Lung (tissue), 12 donors: ENCODE results near the gene MAPK14. TPM values are rescaled to one million over a fixed set of nuclear protein-coding genes. Genes with fewer than 3 reads are reported as not detected.

Experiments
- ATAC-seq: fragments of 200-7000 bp; cut with Tn5 transposase; one replicate; pipeline ENCODE4 v1.9.1; 2020; ENCODE audit warnings: moderate number of reproducible peaks; ENCODE audit not compliant: insufficient read depth, low FRiP score
- DNase-seq, 3 donors: peaks; one replicate each; pipeline ENCODE4 v3.0.0-alpha.2; 2013 to 2017
- H3K27ac ChIP-seq, 2 donors: one replicate each; pipeline ENCODE4 v1.5.1; 2013; ENCODE audit warnings: mild to moderate bottlenecking in 2 of 2, moderate library complexity in 2 of 2, control low read depth in 1 of 2, inconsistent platforms in 1 of 2, low read depth in 1 of 2, low read length in 1 of 2
- H3K27me3 ChIP-seq, 3 donors: one replicate each; pipeline ENCODE4 v1.5.1; 2013; ENCODE audit warnings: low read length in 2 of 3; ENCODE audit not compliant: control insufficient read depth in 3 of 3, insufficient read depth in 3 of 3
- H3K36me3 ChIP-seq, 4 donors: one replicate each; pipeline ENCODE4 v1.5.1; 2013; ENCODE audit warnings: low read length in 4 of 4, mild to moderate bottlenecking in 1 of 4, moderate library complexity in 1 of 4; ENCODE audit not compliant: control insufficient read depth in 4 of 4, insufficient read depth in 4 of 4
- H3K4me1 ChIP-seq, 5 donors: one replicate each; pipeline ENCODE4 v1.5.1; 2013; ENCODE audit warnings: low read length in 5 of 5, mild to moderate bottlenecking in 2 of 5, moderate library complexity in 1 of 5; ENCODE audit not compliant: control insufficient read depth in 5 of 5, insufficient read depth in 5 of 5
- H3K4me3 ChIP-seq: one replicate; pipeline ENCODE4 v1.5.1; 2013; ENCODE audit warnings: mild to moderate bottlenecking, control low read depth, moderate library complexity
- H3K9ac ChIP-seq, 2 donors: one replicate each; pipeline ENCODE4 v1.5.1; 2013; ENCODE audit warnings: low read length in 2 of 2, control low read depth in 1 of 2; ENCODE audit not compliant: insufficient read depth in 1 of 2
- H3K9me3 ChIP-seq, 4 donors: one replicate each; pipeline ENCODE4 v1.5.1; 2013; ENCODE audit warnings: low read length in 3 of 4, mild to moderate bottlenecking in 1 of 4, moderate library complexity in 1 of 4; ENCODE audit not compliant: control insufficient read depth in 4 of 4, insufficient read depth in 3 of 4
- whole genome bisulfite sequencing, 2 donors: extraction: QIAGEN DNeasy Blood & Tissue Kit; methylation state at CpG; one replicate each; pipeline ENCODE4 v1.1.7; 2013; 5-methylcytosine and 5-hydroxymethylcytosine counted together
- polyA plus RNA-seq, 2 donors: library from polyadenylated mRNA; stranded (reverse); fragments of 200-250 nt; gene quantifications; one replicate each; pipeline ENCODE4 v1.2.1, GENCODE V29; 2013
- total RNA-seq, 2 donors: library from RNA; depleted of rRNA in 1 of 2; stranded (reverse); fragments of >200 nt in 1 of 2; gene quantifications; one replicate each; pipeline ENCODE4 v1.2.1, GENCODE V29; 2014 to 2021
- TF ChIP-seq, protein P1 (sequence below): IDR thresholded peaks from 2 replicates; pipeline ENCODE4 v1.5.1; 2012; ENCODE audit warnings: mild to moderate bottlenecking; ENCODE audit errors: control extremely low read depth, extremely low read depth
- donor health status: control.
- donor health status: control.
- donor health status: Bipolar disorder and iron deficiency.
- donor health status: healthy.
- donor health status: DM: yes; HTN: yes; CAD: no.

MAPK14 gene
- total and polyA plus RNA-seq, 4 donors, result 12.8 to 93.3 (median 59.5) TPM

- peaks cover 0 to 26% (median 0%) of the 10 kb centered on the region in 4 donors for H3K36me3 ChIP-seq
- H3K4me3 ChIP-seq, result no peak overlapping the region
- DNase-seq (no peak), ATAC-seq (no peak)
- peaks cover 0 to 10% (median 8%) of the 10 kb centered on the region in 5 donors for H3K4me1 ChIP-seq
- WGBS, 2 donors, result 96 to 98% methylated on average over 12 of the region's 12 CpGs
- no peaks in the 10 kb centered on the region for H3K9me3 ChIP-seq
- no peak overlapping the region for H3K9ac ChIP-seq
- H3K27ac ChIP-seq, result no peak overlapping the region
- no peaks in the 10 kb centered on the region for H3K27me3 ChIP-seq
- TF ChIP-seq, protein P1, sequence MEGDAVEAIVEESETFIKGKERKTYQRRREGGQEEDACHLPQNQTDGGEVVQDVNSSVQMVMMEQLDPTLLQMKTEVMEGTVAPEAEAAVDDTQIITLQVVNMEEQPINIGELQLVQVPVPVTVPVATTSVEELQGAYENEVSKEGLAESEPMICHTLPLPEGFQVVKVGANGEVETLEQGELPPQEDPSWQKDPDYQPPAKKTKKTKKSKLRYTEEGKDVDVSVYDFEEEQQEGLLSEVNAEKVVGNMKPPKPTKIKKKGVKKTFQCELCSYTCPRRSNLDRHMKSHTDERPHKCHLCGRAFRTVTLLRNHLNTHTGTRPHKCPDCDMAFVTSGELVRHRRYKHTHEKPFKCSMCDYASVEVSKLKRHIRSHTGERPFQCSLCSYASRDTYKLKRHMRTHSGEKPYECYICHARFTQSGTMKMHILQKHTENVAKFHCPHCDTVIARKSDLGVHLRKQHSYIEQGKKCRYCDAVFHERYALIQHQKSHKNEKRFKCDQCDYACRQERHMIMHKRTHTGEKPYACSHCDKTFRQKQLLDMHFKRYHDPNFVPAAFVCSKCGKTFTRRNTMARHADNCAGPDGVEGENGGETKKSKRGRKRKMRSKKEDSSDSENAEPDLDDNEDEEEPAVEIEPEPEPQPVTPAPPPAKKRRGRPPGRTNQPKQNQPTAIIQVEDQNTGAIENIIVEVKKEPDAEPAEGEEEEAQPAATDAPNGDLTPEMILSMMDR, result no peak
Measured at GRCh38 chr6:36136551-36136950, 108.9 kb downstream of the MAPK14 start.

DNA sequence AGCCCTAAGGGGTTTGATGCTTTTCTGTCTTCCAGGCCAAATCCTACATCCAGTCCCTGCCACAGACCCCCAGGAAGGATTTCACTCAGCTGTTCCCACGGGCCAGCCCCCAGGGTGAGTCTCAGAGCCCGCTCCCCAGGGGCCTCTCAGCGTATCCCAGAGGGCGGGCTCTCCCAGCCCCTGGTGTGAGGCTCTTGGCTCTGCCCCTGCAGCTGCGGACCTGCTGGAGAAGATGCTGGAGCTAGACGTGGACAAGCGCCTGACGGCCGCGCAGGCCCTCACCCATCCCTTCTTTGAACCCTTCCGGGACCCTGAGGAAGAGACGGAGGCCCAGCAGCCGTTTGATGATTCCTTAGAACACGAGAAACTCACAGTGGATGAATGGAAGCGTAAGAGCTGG lies 111.1 kb downstream of the MAPK14 start:
- Histone ChIP-seq H3K4me1 (no peaks in the 10 kb centered on the region), H3K4me3 (no peak overlapping the region), H3K9me3 (no peaks in the 10 kb centered on the region), H3K27me3 (no peaks in the 10 kb centered on the region), H3K27ac (no peak overlapping the region), H3K36me3 (peaks cover 0 to 22% (median 0%) of the 10 kb centered on the region in 4 donors), H3K9ac (no peak overlapping the region)
- TF ChIP-seq, protein P1, result no peak
- ATAC-seq, result no peak
- no peak for DNase-seq
- 95% methylated on average over 15 of the region's 15 CpGs for WGBS, 2 donors

DNA sequence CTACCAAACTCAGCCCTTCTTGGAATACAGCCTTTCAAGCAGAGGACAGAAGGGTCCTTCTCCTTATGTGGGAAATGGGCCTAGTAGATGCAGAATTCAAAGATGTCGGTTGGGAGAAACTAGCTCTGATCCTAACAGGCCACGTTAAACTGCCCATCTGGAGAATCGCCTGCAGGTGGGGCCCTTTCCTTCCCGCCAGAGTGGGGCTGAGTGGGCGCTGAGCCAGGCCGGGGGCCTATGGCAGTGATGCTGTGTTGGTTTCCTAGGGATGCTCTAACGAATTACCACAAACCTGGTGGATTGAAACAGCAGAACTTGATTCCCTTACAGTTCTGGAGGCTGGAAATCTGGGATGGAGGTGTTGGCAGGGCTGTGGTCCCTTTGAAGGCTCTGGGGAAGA lies 111.8 kb downstream of the MAPK14 start:
- Histone ChIP-seq H3K36me3 (peaks cover 0 to 21% (median 0%) of the 10 kb centered on the region in 4 donors), H3K9ac (no peak overlapping the region), H3K27me3 (no peaks in the 10 kb centered on the region), H3K4me1 (no peaks in the 10 kb centered on the region), H3K9me3 (no peaks in the 10 kb centered on the region), H3K27ac (no peak overlapping the region), H3K4me3 (no peak overlapping the region)
- no peak for ATAC-seq
- DNase-seq, result no peak
- WGBS, 2 donors, result 53 to 62% methylated on average over 7 of the region's 7 CpGs
- TF ChIP-seq, protein P1, result no peak
